ENCODE measurements around the gene MSL1. TPM values are rescaled to one million over a fixed set of nuclear protein-coding genes. Genes with fewer than 3 reads are reported as not detected.

MSL1 gene
- total and polyA plus RNA-seq, 2 of the 13 experiments (the other 11 are each of a cell fraction or from before 2014, with no cell fraction given) = 63.8 to 88.5 TPM

DNA sequence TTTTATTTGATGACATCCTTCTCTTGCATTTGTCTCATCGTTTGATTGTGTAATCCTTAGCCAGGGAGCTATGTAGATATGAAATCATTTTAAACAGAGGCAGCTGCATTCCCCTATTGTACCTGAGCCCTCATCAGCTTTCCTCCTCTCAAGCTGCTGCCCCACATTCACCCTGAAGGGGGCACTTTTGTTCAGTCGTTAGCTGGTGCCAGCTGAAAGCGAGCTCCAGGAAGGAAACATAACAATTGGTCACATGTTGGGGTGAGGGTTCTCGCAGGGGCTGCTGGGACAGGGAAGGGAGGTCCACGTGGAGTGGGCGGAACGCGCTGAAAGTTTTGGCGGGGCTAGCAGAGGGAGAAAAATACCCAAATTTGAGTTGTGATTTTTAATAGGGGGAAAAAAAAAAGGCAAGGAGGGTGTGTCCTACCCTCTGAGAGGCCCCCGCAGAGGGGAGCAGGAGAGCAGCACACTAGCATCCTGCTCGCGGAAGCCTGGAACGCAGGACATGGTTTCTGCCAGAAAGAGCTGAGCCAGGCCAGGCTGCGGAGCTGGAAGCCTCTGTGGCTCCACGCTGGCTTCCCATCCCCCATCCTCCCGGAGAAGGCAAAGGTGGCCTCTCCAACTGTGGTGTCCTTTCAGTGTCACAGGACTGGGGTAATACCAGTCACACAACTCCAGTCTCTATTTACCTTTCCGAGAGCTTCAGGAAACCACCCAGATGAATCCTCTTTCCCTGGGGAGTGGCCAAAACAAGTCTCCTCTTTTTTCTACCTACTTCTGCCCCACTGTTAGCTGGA lies 8.5 kb upstream of the MSL1 start (continued):
- TF ChIP-seq, protein P1, sequence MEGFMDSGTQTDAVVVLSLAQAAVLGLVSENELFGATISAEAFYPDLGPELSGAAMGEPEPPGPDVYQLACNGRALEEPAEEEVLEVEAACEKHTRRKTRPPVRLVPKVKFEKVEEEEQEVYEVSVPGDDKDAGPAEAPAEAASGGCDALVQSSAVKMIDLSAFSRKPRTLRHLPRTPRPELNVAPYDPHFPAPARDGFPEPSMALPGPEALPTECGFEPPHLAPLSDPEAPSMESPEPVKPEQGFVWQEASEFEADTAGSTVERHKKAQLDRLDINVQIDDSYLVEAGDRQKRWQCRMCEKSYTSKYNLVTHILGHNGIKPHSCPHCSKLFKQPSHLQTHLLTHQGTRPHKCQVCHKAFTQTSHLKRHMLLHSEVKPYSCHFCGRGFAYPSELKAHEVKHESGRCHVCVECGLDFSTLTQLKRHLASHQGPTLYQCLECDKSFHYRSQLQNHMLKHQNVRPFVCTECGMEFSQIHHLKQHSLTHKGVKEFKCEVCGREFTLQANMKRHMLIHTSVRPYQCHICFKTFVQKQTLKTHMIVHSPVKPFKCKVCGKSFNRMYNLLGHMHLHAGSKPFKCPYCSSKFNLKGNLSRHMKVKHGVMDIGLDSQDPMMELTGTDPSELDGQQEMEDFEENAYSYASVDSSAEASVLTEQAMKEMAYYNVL (CRISPR knock-in tag; IDR thresholded peaks at IDR 0.05; ENCODE audit: borderline replicate concordance) = 0 out of 2 replicates have a peak, but pooled peaks have one; percentile 87
- TF ChIP-seq ZSCAN30 (CRISPR knock-in tag; IDR thresholded peaks at IDR 0.05) (no peak), NFKB2 (CRISPR knock-in tag; IDR thresholded peaks at IDR 0.05; ENCODE audit: borderline replicate concordance) (peak; percentile 87; the same call in 1 of the 2 replicates), TP53 (CRISPR knock-in tag; conservative IDR thresholded peaks at IDR 0.05) (no peak), FOSL2 (CRISPR knock-in tag; IDR thresholded peaks at IDR 0.05) (peak; percentile 59), XBP1 (CRISPR knock-in tag; IDR thresholded peaks at IDR 0.05) (no peak), TARDBP (CRISPR knock-in tag; IDR thresholded peaks at IDR 0.05) (peak; percentile 98), CAMTA2 (CRISPR knock-in tag; IDR thresholded peaks at IDR 0.05; ENCODE audit: borderline replicate concordance) (peak; percentile 45), BRCA1 (CRISPR knock-in tag; IDR thresholded peaks at IDR 0.05) (no peak; the same call in 1 of the 2 replicates), ZNF546 (CRISPR knock-in tag; conservative IDR thresholded peaks at IDR 0.05) (no peak), ZSCAN9 (CRISPR knock-in tag; IDR thresholded peaks at IDR 0.05; ENCODE audit: borderline replicate concordance) (peak; percentile 86; the same call in 1 of the 2 replicates), ZNF75D (CRISPR knock-in tag; IDR thresholded peaks at IDR 0.05; ENCODE audit: borderline replicate concordance) (no peak), RFX5 (IDR thresholded peaks at IDR 0.05; ENCODE audit: low read depth, low read length) (no peak), ZNF33A (CRISPR knock-in tag; IDR thresholded peaks at IDR 0.05; ENCODE audit: borderline replicate concordance) (peak; percentile 19; the same call in 1 of the 2 replicates), ADNP (CRISPR knock-in tag; IDR thresholded peaks at IDR 0.05) (no peak), ZNF33B (CRISPR knock-in tag; IDR thresholded peaks at IDR 0.05) (peak; percentile 44)
- TF ChIP-seq, protein P2, sequence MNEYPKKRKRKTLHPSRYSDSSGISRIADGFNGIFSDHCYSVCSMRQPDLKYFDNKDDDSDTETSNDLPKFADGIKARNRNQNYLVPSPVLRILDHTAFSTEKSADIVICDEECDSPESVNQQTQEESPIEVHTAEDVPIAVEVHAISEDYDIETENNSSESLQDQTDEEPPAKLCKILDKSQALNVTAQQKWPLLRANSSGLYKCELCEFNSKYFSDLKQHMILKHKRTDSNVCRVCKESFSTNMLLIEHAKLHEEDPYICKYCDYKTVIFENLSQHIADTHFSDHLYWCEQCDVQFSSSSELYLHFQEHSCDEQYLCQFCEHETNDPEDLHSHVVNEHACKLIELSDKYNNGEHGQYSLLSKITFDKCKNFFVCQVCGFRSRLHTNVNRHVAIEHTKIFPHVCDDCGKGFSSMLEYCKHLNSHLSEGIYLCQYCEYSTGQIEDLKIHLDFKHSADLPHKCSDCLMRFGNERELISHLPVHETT (CRISPR knock-in tag; conservative IDR thresholded peaks at IDR 0.05) = peak; percentile 59; the same call in 1 of the 2 replicates
- TF ChIP-seq, protein P3, sequence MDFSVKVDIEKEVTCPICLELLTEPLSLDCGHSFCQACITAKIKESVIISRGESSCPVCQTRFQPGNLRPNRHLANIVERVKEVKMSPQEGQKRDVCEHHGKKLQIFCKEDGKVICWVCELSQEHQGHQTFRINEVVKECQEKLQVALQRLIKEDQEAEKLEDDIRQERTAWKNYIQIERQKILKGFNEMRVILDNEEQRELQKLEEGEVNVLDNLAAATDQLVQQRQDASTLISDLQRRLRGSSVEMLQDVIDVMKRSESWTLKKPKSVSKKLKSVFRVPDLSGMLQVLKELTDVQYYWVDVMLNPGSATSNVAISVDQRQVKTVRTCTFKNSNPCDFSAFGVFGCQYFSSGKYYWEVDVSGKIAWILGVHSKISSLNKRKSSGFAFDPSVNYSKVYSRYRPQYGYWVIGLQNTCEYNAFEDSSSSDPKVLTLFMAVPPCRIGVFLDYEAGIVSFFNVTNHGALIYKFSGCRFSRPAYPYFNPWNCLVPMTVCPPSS (IDR thresholded peaks at IDR 0.05) = no peak
- TF ChIP-seq, protein P4, sequence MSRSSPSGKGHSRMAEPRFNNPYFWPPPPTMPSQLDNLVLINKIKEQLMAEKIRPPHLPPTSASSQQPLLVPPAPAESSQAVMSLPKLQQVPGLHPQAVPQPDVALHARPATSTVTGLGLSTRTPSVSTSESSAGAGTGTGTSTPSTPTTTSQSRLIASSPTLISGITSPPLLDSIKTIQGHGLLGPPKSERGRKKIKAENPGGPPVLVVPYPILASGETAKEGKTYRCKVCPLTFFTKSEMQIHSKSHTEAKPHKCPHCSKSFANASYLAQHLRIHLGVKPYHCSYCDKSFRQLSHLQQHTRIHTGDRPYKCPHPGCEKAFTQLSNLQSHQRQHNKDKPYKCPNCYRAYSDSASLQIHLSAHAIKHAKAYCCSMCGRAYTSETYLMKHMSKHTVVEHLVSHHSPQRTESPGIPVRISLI (CRISPR knock-in tag; IDR thresholded peaks at IDR 0.05; ENCODE audit: borderline replicate concordance) = peak; percentile 70; the same call in 1 of the 2 replicates
- TF ChIP-seq, protein P5, sequence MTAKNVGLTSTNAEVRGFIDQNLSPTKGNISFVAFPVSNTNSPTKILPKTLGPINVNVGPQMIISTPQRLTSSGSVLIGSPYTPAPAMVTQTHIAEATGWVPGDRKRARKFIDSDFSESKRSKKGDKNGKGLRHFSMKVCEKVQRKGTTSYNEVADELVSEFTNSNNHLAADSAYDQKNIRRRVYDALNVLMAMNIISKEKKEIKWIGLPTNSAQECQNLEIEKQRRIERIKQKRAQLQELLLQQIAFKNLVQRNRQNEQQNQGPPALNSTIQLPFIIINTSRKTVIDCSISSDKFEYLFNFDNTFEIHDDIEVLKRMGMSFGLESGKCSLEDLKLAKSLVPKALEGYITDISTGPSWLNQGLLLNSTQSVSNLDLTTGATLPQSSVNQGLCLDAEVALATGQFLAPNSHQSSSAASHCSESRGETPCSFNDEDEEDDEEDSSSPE (CRISPR knock-in tag; IDR thresholded peaks at IDR 0.05) = peak; percentile 92
- TF ChIP-seq, protein P6, sequence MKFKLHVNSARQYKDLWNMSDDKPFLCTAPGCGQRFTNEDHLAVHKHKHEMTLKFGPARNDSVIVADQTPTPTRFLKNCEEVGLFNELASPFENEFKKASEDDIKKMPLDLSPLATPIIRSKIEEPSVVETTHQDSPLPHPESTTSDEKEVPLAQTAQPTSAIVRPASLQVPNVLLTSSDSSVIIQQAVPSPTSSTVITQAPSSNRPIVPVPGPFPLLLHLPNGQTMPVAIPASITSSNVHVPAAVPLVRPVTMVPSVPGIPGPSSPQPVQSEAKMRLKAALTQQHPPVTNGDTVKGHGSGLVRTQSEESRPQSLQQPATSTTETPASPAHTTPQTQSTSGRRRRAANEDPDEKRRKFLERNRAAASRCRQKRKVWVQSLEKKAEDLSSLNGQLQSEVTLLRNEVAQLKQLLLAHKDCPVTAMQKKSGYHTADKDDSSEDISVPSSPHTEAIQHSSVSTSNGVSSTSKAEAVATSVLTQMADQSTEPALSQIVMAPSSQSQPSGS (CRISPR knock-in tag; IDR thresholded peaks at IDR 0.05) = peak; percentile 70; the same call in 1 of the 2 replicates
